ENCODE measurements around the gene OR51G1. TPM values are rescaled to one million over a fixed set of nuclear protein-coding genes. Genes with fewer than 3 reads are reported as not detected.
"Not testable (repeated sequence)": the region's sequence is repeated elsewhere in the genome, so short reads cannot be mapped to it uniquely, and the experiment has no call there.

Gene OR51G1, protein sequence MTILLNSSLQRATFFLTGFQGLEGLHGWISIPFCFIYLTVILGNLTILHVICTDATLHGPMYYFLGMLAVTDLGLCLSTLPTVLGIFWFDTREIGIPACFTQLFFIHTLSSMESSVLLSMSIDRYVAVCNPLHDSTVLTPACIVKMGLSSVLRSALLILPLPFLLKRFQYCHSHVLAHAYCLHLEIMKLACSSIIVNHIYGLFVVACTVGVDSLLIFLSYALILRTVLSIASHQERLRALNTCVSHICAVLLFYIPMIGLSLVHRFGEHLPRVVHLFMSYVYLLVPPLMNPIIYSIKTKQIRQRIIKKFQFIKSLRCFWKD
- not detected for total RNA-seq

DNA sequence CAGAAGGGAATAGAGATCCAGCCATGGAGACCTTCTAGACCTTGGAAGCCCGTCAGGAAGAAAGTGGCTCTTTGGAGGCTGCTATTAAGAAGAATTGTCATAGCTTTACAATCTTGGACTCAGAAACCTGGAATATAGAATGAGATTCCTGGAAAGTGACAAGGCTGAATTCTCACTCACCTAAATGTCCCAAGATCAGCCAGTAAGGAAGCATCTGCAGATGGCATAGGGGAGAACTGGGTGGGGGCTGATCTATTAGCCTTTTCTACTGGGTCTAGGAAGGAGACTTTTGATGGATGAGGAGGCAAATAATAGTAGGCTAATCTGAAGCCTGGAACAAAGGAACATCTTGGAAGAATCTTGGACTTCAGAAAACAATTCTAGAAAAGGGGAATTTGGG lies at the start of gene OR51G1:
Gene OR51G1 (minus strand): TSS at position 101 of the 400 bp plus-strand sequence. CDS start 0 bp downstream, at position 101.
- no peak for DNase-seq

DNA sequence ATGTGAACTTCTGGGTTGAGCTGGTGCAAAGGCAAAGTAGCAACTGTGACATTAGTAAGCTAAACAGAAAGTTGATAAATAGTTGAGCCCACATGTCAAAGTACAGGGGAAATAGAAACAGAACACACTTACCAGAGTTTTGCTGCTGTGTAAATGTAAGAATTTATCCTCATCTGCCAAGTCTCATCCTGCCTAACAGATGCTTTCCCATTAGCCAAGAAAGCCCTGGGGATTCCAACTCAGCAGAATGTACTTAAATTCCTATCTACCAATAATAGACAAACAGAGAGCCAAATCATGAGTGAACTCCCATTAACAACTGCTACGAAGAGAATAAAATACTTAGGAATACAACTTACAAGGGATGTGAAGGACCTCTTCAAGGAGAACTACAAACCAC lies 38.7 kb upstream of the OR51G1 start:
- DNase-seq: no peak

DNA sequence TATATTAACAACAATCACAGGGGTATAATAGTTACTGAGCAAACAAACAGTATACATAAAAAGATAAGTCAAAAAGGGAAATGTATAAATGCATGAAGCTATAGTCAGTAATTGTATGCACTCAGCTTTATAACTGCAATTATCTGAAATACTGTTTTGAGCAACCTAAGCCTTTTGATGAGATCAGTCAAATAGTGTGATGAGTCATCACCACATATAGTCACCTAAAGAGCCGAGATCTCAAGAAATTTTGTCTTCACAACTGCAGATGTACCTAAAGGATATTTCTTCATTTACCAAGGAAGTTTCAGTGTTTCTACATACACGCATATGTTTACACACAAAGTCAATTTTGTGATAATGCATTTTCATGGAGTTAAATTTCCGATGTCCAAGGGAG lies 36.7 kb upstream of the OR51G1 start:
- DNase-seq: no peak

DNA sequence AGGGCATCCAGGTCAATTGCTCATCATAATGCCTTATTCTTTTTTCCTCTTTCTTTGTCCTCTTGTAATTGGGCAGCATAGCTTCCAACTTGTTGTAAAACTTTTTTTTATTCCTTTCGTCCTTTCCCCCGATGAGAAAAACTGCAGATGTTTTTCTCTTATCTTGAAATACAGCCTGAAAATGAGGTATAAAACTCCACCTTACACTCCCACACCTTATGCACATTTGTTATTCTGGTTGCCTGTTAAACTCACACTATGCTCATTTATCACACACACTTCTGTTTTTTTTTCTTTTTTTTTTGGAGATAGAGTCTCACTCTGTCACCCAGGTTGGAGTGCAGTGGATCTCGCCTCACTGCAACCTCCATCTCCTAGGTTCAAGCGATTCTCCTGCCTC lies 33.3 kb upstream of the OR51G1 start:
- no peak for DNase-seq

DNA sequence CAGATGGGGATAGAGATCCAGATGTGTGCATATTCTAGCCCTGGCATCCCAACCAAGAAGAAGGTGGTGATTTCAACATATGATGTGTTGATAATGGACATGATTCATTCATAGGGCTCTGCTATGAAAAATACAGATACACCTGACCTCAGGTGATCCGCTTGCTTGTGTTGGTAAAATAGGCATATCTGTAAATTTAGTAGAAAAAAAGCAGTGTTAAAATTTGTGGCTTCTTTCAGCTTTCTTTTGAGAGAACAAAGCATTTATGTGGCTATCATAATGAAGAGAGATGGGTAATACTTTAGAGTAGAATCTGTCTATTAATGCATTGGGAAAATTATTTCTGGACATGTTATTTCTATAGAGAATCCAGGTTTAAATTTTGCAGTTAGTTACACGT lies 31.5 kb upstream of the OR51G1 start, which contains the start of gene OR51A2:
Gene OR51A2 (minus strand): TSS at position 101 of the 400 bp plus-strand sequence. CDS start 0 bp downstream, at position 101.
- DNase-seq: not testable (repeated sequence)

DNA sequence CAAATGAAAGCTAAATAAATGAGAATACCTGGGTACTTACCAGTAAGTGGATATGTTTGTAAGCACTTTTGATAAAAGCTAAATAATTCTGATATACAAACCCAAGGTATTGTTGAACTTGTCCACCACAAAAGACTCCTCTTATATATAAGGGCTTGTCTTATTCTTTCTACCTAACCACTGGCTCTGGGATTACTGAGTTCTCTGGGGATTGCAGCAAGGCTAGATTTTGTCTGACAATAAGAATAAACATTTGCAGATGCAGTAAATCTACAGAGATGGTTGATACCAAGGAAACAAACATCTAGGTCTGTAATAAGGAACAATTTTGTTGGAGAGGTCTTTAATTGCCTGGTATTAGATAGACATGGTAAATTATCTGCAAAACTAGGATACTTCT lies 23.4 kb upstream of the OR51G1 start, which contains the start of gene OR51A4:
Gene OR51A4 (minus strand): TSS at position 101 of the 400 bp plus-strand sequence. CDS start 505 bp downstream, outside the sequence.
- DNase-seq: no peak

DNA sequence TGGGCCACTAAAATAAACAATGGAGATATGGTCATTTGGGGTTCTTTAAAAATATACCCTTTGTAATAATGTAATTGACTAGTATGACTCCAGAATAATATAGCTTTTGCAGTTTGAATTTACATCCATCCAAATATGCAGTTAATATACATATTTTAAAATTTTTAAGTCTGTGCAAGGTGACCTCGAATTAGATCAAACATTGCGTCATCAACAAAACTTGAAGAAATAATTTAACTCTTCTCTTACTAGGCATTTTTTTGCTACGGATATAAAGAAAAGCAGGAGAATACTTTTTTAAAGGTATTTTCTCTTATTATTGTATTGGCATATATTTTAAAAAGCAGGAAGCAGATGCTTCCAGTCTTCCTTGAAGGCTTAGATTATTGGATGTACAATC lies 12.6 kb upstream of the OR51G1 start:
- no peak for DNase-seq

DNA sequence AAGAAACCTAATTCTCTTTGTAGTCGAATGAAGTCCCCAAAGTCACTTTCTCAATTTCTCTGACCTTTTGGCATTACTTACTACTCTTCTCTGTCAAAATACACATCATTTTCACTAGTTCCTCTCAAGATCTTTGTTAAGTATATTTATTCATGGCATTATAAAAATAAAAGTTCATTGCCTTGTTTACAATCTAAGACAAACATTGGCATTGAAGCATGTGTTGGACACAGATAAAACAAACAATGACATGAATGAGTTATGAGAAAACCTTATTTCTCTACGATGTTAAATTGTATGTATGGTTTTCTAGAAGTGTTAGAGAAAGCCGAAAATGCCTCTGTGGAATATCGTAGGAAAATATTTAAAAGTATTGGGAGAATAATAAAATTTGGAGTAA lies 8.6 kb upstream of the OR51G1 start:
- no peak for DNase-seq

DNA sequence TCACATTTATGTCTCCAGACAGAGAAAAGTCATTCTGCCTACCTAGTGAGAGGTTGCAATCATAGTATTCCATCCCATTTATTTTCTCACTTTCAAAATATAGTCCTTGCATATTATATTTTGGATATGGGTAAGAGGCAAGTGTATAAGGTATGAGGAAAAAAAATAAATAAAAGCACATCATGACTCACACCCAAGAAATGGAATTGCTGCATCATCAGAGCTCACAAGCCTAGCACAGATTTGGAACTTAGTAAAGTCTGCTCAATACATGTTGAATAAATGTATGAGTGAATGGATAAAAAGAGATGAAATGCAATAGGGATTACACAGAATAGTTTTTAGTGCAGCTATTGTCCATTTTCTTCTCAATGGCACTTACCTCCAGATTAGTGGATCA lies 2.5 kb upstream of the OR51G1 start:
- no peak for DNase-seq

DNA sequence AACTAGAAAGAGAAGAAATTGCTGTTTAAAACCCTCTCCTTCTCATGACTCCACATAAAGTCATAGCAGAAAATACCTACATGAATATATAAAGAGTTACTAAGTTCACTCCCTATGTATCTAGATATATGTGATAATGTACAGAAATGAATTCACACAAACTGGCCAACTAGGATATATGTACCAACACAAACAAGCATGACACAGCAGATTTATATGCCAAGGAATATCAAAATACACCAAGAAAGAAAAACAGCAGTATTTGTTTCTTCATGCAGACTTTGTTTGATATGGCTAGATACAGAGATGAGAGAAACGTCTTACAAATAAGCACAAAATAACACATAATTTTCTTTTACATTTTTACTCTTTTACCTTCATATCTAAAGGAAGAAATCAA lies 1.8 kb downstream of the OR51G1 start:
- DNase-seq: no peak

DNA sequence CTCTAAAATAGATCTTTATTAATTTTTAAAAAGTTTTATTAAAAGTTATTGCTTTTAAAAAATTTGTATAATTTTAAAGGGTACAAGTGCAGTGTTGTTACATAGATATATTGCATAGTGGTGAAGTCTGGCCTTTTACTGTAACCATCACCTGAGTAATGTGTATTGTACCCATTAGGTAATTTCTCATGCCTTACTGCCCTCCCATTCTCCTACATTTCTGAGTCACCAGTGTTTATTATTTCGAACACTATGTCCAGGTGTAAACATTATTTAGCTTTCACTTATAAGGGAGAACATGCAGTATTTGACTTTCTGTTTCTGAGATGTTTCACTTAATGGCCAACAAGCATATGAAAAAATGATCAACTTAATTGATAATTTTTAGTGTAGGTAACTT lies 2.3 kb downstream of the OR51G1 start:
- DNase-seq: no peak

DNA sequence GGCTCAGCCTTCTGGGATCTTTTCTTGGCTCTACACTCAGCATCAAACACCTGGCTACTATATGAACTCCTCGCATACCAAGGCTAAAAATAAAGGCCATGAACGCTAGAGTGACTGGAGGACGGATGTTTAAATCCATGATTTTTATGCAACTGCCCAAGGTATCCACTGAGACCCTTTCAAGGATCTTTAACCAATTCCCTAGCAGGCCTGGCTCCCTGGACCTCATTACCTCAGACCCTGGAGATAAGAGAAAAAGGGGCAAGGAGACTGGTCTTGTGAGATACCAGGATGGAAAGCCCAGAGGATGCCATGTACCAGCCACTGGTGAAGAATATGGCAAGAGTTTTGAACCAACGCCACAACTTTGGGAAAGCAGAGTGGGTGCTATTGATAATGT lies 4.9 kb downstream of the OR51G1 start, which contains the start of gene OR51G2:
Gene OR51G2 (minus strand): TSS at position 101 of the 400 bp plus-strand sequence. CDS start 3,687 bp downstream, outside the sequence.
- no peak for DNase-seq

DNA sequence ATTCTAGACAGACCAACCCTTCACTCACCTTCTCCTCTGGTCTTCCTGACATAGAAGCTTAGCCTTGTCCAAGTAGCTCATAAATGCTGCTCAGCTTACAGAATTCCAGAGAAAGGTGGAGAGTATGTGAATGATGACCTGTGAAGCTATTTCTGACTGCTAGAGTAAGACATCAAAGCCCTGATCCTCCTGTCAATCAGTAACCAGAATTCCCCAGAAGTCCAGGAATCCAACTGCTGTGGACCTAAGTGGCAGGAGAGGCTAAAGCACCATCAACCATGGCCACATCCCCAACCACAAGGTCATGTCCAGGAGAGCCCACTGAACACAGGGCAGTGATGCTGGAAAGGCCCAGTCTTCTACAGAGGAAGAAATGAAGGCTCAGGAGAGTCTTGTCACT lies 7.6 kb downstream of the OR51G1 start:
- DNase-seq: no peak

DNA sequence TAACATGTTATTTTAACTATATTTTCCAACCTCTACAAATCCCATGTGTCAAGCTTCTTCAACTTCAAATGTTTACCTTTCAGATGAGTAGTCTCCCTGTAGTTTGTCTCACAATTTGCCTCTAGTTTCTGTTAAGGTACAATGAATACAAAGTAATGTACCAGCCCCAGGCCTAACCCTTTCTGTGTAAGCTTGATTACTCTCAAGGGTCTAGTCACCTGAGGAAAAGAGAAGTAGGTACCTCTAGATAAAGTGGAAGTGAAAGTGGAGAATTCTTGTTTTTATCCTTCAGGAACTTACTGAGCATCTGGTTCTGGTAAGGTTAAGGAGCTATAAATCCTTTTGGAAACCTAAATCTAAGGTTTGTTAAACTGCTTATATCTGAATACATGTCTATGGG lies 20.7 kb downstream of the OR51G1 start, which contains the start of gene OR51A7:
Gene OR51A7 (plus strand): TSS at position 300 of the 400 bp plus-strand sequence. CDS start 3,587 bp downstream, outside the sequence.
- DNase-seq: no peak

DNA sequence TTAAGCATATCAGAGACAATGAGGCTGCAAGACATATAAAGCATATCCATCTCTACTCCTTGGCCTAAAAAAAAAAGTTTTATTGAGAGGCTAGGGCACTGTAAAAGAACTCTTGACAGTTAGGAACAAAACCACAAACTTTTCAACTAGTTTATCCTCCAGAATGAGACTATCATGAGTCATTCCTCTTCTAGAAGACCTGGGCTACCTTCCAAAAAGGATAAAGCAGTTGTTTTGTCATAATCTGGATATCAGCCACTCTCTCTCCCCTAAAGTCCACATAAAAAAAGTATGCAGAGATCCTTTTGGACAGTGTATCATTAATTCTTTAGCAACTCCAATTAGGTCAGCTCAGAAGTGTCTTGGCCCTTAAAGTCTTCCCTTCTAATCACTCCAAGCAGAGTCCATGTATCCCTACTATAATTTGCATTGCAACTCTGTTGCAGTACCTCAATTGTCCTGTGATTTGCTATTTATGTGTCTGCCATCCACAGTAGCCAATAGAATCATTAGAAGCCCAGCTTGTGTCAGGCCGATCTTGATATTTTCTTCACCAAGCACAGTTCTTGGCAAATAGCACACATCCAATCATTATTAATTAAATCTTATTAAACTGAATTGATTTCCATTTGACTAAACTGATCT lies 32.0 kb downstream of the OR51G1 start:
- no peak for DNase-seq

DNA sequence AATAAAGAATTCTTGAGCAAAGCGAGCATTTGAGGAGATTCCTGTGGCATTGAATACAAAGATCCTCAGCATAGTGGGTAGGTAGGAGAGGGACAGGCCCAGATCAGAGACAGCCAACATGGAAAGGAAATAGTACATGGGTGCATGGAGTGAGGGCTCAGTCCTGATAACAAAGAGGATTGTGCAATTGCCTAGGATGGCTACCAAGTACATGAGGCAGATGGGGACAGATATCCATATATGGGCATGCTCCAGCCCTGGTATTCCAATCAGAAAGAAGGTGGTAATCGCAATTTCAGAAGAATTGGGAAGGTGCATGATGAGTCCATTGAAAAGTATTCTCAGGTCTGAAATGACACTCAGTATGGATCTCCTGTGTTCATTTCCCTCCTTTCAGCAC lies 33.9 kb downstream of the OR51G1 start:
- no peak for DNase-seq

DNA sequence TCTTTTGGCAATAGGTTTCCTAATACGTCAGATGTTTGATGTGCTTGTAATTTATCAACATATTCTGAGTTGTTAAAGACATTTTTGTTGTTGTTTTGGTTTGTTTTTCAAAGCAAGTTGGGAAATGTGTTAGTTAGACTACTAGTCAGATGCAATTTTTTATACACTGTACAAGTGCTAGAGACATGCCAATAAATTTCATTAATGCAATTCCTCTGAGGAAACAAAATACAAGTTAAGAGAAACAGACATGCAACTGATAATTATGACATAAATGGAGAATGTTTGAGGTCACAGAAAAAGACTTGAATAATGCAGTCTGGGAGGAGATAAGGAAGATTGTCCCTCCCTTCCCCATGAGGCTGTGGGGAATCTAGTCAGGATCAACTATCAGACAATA lies 36.5 kb downstream of the OR51G1 start:
- no peak for DNase-seq

DNA sequence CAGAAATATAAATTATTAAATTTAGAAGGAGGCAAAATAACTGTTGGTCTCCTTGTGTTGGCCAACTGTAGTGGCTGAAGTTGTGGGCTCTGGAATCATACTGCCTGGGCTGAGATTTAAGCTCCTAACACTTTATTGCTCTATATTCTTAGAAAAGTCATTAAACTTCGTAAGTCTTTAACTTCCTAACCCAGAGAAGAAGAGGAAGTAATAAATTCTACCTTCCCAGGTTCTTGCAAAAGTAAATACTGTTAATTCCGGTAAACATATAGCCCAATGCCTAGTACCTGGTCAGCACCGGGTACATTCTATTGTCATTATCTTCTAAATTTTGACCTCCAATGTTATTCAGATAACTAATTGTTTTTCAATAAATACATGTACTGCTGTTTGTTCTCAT lies 38.0 kb downstream of the OR51G1 start:
- DNase-seq: no peak

DNA sequence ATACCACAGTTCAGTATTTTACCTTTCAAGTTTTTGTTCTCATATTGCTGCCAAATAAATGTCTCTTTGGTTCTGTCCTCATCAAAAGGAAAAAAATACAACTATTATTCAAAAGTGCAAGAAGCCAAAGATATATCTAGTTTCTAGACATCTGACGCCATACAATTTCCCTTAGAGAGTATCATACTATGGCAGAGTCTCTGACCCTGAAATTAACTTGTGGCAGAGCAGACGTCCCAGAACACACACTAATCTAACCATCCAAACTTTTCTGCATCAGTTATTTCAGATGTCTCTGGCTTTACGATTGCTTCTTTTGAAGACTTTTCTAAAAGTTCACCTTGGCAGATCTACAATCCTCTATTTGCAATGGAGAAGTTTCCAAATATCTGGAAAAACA lies 39.8 kb downstream of the OR51G1 start:
- DNase-seq: no peak

DNA sequence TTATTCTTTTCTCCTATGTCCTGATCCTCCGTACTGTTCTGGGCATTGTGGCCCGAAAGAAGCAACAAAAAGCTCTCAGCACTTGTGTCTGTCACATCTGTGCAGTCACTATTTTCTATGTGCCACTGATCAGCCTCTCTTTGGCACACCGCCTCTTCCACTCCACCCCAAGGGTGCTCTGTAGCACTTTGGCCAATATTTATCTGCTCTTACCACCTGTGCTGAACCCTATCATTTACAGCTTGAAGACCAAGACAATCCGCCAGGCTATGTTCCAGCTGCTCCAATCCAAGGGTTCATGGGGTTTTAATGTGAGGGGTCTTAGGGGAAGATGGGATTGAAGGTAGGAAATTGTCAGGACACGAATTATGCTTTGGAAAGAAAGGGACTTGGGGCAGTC lies 41.6 kb downstream of the OR51G1 start:
- DNase-seq: no peak

DNA sequence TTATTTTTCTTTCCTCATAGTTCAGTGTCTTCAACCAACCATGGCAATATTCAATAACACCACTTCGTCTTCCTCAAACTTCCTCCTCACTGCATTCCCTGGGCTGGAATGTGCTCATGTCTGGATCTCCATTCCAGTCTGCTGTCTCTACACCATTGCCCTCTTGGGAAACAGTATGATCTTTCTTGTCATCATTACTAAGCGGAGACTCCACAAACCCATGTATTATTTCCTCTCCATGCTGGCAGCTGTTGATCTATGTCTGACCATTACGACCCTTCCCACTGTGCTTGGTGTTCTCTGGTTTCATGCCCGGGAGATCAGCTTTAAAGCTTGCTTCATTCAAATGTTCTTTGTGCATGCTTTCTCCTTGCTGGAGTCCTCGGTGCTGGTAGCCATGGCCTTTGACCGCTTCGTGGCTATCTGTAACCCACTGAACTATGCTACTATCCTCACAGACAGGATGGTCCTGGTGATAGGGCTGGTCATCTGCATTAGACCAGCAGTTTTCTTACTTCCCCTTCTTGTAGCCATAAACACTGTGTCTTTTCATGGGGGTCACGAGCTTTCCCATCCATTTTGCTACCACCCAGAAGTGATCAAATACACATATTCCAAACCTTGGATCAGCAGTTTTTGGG lies 42.2 kb downstream of the OR51G1 start, which contains the start of gene OR51T1:
Gene OR51T1 (plus strand): TSS at position 41 of the 641 bp plus-strand sequence. CDS start 0 bp downstream, at position 41.
- no peak for DNase-seq

DNA sequence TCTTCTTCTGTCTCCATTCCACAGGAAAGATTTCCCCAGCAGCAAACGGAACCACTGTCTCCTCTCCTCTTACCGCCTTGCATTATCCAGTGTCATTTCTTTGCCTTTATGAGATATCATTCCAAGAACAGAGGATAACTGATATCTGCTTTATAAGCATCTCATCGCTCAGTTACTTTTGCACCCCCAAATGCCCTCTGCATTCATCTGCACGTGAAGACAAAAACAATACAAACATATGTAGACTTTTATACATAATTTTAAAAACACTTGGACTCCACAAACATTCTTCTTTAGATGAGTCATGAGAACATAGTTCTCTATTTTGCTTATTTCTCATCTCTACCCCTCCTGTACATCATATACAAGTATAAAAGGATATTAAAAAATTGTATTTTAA lies 43.0 kb downstream of the OR51G1 start:
- no peak for DNase-seq

Measured in effector CD4-positive, alpha-beta T cell (primary cell).